ENCODE measurements around the gene PATJ.
A peak's percentile ranks its signal among the peaks of the same experiment; 100 is the strongest.

The PATJ gene

DNA sequence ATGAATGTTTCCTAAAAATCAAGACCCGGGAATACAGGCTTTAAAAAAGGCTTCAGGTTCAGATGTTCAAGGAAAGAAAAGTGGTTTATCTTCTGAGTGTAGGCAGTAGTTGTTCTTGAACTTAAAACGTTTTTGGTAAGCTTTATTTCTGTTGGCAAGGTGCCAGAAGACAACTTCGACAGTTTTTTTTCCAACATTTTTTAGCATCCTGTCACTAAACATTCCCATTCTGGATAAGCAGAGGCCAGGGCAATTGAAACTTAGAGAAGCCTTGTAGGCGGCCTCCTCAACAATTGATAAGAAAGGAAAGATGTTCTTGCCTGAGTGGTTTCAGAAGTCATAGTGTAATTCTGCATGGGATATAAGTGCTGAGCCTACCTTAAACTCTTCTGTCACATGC lies 66.7 kb downstream of the PATJ start (continued):
- TF ChIP-seq ZNF175 (tag by site-specific recombination; IDR thresholded peaks at IDR 0.05) (no peak), ZNF792 (tag by site-specific recombination; IDR thresholded peaks at IDR 0.05) (no peak), ZNF670 (tag by site-specific recombination; IDR thresholded peaks at IDR 0.05; ENCODE audit: low read depth) (no peak), ZNF169 (tag by site-specific recombination; IDR thresholded peaks at IDR 0.05) (no peak), ZNF626 (tag by site-specific recombination; IDR thresholded peaks at IDR 0.05) (no peak)
- TF ChIP-seq, protein P1, sequence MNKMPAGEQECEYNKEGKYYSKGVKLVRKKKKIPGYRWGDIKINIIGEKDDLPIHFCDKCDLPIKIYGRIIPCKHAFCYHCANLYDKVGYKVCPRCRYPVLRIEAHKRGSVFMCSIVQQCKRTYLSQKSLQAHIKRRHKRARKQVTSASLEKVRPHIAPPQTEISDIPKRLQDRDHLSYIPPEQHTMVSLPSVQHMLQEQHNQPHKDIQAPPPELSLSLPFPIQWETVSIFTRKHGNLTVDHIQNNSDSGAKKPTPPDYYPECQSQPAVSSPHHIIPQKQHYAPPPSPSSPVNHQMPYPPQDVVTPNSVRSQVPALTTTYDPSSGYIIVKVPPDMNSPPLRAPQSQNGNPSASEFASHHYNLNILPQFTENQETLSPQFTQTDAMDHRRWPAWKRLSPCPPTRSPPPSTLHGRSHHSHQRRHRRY (tag by site-specific recombination; IDR thresholded peaks at IDR 0.05) = no peak
- TF ChIP-seq, protein P2, sequence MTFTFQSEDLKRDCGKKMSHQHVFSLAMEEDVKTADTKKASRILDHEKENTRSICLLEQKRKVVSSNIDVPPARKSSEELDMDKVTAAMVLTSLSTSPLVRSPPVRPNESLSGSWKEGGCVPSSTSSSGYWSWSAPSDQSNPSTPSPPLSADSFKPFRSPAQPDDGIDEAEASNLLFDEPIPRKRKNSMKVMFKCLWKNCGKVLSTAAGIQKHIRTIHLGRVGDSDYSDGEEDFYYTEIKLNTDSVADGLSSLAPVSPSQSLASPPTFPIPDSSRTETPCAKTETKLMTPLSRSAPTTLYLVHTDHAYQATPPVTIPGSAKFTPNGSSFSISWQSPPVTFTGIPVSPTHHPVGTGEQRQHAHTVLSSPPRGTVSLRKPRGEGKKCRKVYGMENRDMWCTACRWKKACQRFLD (tag by site-specific recombination; IDR thresholded peaks at IDR 0.05) = no peak
- TF ChIP-seq, protein P3, sequence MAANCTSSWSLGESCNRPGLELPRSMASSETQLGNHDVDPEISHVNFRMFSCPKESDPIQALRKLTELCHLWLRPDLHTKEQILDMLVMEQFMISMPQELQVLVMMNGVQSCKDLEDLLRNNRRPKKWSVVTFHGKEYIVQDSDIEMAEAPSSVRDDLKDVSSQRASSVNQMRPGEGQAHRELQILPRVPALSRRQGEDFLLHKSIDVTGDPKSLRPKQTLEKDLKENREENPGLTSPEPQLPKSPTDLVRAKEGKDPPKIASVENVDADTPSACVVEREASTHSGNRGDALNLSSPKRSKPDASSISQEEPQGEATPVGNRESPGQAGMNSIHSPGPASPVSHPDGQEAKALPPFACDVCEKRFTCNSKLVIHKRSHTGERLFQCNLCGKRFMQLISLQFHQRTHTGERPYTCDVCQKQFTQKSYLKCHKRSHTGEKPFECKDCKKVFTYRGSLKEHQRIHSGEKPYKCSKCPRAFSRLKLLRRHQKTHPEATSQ (tag by site-specific recombination; IDR thresholded peaks at IDR 0.05) = no peak
- TF ChIP-seq, protein P4, sequence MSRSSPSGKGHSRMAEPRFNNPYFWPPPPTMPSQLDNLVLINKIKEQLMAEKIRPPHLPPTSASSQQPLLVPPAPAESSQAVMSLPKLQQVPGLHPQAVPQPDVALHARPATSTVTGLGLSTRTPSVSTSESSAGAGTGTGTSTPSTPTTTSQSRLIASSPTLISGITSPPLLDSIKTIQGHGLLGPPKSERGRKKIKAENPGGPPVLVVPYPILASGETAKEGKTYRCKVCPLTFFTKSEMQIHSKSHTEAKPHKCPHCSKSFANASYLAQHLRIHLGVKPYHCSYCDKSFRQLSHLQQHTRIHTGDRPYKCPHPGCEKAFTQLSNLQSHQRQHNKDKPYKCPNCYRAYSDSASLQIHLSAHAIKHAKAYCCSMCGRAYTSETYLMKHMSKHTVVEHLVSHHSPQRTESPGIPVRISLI (tag by site-specific recombination; IDR thresholded peaks at IDR 0.05) = no peak
- TF ChIP-seq, protein P5, sequence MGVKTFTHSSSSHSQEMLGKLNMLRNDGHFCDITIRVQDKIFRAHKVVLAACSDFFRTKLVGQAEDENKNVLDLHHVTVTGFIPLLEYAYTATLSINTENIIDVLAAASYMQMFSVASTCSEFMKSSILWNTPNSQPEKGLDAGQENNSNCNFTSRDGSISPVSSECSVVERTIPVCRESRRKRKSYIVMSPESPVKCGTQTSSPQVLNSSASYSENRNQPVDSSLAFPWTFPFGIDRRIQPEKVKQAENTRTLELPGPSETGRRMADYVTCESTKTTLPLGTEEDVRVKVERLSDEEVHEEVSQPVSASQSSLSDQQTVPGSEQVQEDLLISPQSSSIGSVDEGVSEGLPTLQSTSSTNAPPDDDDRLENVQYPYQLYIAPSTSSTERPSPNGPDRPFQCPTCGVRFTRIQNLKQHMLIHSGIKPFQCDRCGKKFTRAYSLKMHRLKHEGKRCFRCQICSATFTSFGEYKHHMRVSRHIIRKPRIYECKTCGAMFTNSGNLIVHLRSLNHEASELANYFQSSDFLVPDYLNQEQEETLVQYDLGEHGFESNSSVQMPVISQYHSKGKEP (tag by site-specific recombination; IDR thresholded peaks at IDR 0.05) = peak; percentile 76
- TF ChIP-seq, protein P6, sequence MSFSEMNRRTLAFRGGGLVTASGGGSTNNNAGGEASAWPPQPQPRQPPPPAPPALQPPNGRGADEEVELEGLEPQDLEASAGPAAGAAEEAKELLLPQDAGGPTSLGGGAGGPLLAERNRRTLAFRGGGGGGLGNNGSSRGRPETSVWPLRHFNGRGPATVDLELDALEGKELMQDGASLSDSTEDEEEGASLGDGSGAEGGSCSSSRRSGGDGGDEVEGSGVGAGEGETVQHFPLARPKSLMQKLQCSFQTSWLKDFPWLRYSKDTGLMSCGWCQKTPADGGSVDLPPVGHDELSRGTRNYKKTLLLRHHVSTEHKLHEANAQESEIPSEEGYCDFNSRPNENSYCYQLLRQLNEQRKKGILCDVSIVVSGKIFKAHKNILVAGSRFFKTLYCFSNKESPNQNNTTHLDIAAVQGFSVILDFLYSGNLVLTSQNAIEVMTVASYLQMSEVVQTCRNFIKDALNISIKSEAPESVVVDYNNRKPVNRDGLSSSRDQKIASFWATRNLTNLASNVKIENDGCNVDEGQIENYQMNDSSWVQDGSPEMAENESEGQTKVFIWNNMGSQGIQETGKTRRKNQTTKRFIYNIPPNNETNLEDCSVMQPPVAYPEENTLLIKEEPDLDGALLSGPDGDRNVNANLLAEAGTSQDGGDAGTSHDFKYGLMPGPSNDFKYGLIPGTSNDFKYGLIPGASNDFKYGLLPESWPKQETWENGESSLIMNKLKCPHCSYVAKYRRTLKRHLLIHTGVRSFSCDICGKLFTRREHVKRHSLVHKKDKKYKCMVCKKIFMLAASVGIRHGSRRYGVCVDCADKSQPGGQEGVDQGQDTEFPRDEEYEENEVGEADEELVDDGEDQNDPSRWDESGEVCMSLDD (tag by site-specific recombination; IDR thresholded peaks at IDR 0.05) = no peak

DNA sequence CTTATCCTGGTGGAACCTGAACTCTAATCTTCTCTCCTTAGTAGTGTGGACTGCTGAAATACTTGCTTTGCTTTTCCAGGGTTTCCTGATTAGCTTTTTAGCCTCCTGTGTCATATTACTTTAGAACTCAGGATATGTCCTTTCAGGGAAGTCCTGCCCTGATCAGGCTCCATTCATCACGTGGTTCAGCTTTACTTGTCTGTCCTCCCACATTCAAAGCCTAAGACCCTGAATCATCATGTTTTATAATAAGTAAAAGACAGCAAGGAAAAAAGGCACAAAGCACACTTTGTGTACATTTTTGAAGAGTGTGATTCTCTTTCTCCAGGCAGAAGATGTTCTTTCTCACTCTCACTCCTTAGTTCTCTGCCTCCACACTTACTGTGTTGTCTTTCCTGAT lies 70.6 kb downstream of the PATJ start:
- Histone ChIP-seq H3K4me3 (ENCODE audit: low read depth, low read length) (no peak overlapping the region), H3K4me1 (ENCODE audit: control insufficient read depth, insufficient read depth, low read length) (no peaks in the 10 kb centered on the region; the same call in 1 of the 2 replicates), H3K36me3 (ENCODE audit: control insufficient read depth in 2 of 2, insufficient read depth in 1 of 2, low read length in 2 of 2) (peaks cover under 1 to 8% of the 10 kb centered on the region in 2 experiments; a peak in 2 of 3 replicates), H3K9me3 (ENCODE audit: control insufficient read depth, insufficient read depth, low read depth, low read length) (no peaks in the 10 kb centered on the region), H3K27ac (ENCODE audit: extremely low read depth, low read depth, low read length) (no peak overlapping the region)
- CTCF ChIA-PET = no interaction called here
- POLR2A ChIA-PET = no interaction called here
- no peak for TF ChIP-seq ZNF335 (tag by site-specific recombination; conservative IDR thresholded peaks at IDR 0.05)
- TF ChIP-seq ZNF501 (tag by site-specific recombination; IDR thresholded peaks at IDR 0.05) = no peak
- TF ChIP-seq ZSCAN30 (tag by site-specific recombination; IDR thresholded peaks at IDR 0.05) = no peak
- TF ChIP-seq ZNF433 (tag by site-specific recombination; IDR thresholded peaks at IDR 0.05; ENCODE audit: low read depth) = no peak
- TF ChIP-seq, protein P5 (tag by site-specific recombination; IDR thresholded peaks at IDR 0.05) = no peak
- TF ChIP-seq, protein P7, sequence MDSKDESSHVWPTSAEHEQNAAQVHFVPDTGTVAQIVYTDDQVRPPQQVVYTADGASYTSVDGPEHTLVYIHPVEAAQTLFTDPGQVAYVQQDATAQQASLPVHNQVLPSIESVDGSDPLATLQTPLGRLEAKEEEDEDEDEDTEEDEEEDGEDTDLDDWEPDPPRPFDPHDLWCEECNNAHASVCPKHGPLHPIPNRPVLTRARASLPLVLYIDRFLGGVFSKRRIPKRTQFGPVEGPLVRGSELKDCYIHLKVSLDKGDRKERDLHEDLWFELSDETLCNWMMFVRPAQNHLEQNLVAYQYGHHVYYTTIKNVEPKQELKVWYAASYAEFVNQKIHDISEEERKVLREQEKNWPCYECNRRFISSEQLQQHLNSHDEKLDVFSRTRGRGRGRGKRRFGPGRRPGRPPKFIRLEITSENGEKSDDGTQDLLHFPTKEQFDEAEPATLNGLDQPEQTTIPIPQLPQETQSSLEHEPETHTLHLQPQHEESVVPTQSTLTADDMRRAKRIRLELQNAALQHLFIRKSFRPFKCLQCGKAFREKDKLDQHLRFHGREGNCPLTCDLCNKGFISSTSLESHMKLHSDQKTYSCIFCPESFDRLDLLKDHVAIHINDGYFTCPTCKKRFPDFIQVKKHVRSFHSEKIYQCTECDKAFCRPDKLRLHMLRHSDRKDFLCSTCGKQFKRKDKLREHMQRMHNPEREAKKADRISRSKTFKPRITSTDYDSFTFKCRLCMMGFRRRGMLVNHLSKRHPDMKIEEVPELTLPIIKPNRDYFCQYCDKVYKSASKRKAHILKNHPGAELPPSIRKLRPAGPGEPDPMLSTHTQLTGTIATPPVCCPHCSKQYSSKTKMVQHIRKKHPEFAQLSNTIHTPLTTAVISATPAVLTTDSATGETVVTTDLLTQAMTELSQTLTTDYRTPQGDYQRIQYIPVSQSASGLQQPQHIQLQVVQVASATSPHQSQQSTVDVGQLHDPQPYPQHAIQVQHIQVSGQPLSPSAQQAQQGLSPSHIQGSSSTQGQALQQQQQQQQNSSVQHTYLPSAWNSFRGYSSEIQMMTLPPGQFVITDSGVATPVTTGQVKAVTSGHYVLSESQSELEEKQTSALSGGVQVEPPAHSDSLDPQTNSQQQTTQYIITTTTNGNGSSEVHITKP (tag by site-specific recombination; IDR thresholded peaks at IDR 0.05) = no peak
- TF ChIP-seq KLF8 (tag by site-specific recombination; IDR thresholded peaks at IDR 0.05) = no peak
- TF ChIP-seq ZFHX2 (tag by site-specific recombination; conservative IDR thresholded peaks at IDR 0.05) = no peak
- TF ChIP-seq, protein P8, sequence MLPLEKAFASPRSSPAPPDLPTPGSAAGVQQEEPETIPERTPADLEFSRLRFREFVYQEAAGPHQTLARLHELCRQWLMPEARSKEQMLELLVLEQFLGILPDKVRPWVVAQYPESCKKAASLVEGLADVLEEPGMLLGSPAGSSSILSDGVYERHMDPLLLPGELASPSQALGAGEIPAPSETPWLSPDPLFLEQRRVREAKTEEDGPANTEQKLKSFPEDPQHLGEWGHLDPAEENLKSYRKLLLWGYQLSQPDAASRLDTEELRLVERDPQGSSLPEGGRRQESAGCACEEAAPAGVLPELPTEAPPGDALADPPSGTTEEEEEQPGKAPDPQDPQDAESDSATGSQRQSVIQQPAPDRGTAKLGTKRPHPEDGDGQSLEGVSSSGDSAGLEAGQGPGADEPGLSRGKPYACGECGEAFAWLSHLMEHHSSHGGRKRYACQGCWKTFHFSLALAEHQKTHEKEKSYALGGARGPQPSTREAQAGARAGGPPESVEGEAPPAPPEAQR (tag by site-specific recombination; IDR thresholded peaks at IDR 0.05) = no peak
